Measurements from ENCODE around the gene TDRKH. TPM values are rescaled to one million over a fixed set of nuclear protein-coding genes. Genes with fewer than 3 reads are reported as not detected.
"Not testable (repeated sequence)": the region's sequence is repeated elsewhere in the genome, so short reads cannot be mapped to it uniquely, and the experiment has no call there.

Gene TDRKH
- total and polyA plus RNA-seq, 7 experiments from 2014 or later, result 7.7 to 23.1 (median 17.4) TPM

DNA sequence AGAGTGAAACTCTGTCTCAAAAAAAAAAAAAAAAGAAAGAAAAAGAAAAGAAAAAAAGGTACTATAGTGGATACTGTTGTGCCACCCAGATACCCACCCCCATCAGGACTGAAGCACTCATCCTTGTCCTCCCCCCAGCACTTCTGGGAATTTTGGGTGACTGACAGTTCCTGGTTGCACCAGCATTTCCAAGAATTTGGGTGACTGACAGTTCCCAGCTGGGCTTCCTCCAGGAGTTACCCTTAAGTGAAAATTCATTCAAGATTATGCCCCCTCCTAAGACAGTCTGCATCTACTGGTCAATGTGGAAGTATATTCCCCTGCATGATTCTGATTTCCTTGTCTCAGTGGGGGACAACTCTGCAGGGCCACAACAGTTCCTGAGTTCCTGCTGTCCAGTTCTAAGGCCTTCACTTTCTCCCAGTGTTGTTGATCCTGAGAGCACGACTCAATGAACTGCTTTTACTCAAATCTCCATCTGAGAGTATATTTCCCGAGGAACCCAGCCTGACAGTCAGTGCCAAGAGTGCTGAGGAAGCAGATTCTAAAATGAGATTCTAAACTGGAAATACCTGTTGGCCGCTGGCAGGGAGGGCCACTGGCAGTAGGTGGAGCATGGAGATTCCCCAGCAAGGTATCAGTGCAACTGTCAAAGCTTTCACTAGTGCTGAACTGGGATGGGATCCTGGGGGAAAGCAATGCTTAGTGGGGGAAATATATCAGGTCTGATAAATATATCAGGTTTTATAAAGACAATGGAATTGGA is 50.5 kb downstream of the TDRKH start:
- DNase-seq (no peak), ATAC-seq (no peak)
- Mint-ChIP-seq H3K4me1 (peaks cover 0 to 10% (median 0%) of the 10 kb centered on the region in 7 donors), H3K36me3 (peaks cover 0 to 6% (median 6%) of the 10 kb centered on the region in 5 donors), H3K4me3 (no peak overlapping the region), H3K27me3 (peaks cover 0 to 25% (median 0%) of the 10 kb centered on the region in 5 donors), H3K27ac (no peak overlapping the region), H3K9me3 (peaks cover 0 to 23% (median 11%) of the 10 kb centered on the region in 11 donors)
- no peaks in the 10 kb centered on the region for H3K4me1 ChIP-seq (ENCODE audit: control insufficient read depth in 2 of 2, insufficient read depth in 2 of 2, low read length in 2 of 2)
- H3K27me3 ChIP-seq (ENCODE audit: control insufficient read depth in 2 of 2, insufficient read depth in 2 of 2, low read length in 2 of 2), result no peaks in the 10 kb centered on the region
- ChIA-PET POLR2A (no interaction called here), CTCF (no interaction called here)
- H3K4me3 ChIP-seq (ENCODE audit: low read length), result no peak overlapping the region
- peaks cover 0 to 12% (median 9%) of the 10 kb centered on the region in 3 experiments for H3K9me3 ChIP-seq (ENCODE audit: control insufficient read depth in 2 of 3, low read length in 3 of 3)
- intact Hi-C loops (cut with micrococcal nuclease), result no loop called here
- H3K27ac ChIP-seq (ENCODE audit: low read depth, low read length), result no peak overlapping the region
- H3K36me3 ChIP-seq (ENCODE audit: control insufficient read depth in 2 of 3, insufficient read depth in 3 of 3, low read length in 3 of 3), result no peaks in the 10 kb centered on the region

DNA sequence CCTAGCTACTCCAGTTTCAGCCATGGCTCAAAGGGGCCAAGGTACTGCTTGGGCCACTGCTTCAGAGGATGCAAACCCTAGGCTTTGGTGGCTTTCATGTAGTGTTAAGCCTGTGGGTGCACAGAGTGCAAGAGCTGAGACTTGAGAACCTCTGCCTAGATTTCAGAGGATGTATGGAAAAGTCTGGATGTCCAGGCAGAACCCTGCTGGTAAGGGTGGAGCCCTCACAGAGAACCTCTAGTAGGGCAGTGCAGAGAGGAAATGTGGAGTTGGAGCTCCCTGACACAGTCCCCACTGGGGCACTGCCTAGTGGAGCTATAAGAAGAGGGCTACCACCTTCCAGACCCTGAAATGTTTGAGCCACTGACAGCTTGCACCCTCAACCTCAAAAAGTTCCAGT is 52.8 kb downstream of the TDRKH start:
- Histone ChIP-seq H3K9me3 (ENCODE audit: control insufficient read depth in 2 of 3, low read length in 3 of 3) (peaks cover 0 to 12% (median 9%) of the 10 kb centered on the region in 3 experiments), H3K27ac (ENCODE audit: low read depth, low read length) (no peak overlapping the region), H3K4me3 (ENCODE audit: low read length) (no peak overlapping the region), H3K4me1 (ENCODE audit: control insufficient read depth in 2 of 2, insufficient read depth in 2 of 2, low read length in 2 of 2) (no peaks in the 10 kb centered on the region), H3K27me3 (ENCODE audit: control insufficient read depth in 2 of 2, insufficient read depth in 2 of 2, low read length in 2 of 2) (no peaks in the 10 kb centered on the region), H3K36me3 (ENCODE audit: control insufficient read depth in 2 of 3, insufficient read depth in 3 of 3, low read length in 3 of 3) (no peaks in the 10 kb centered on the region)
- DNase-seq (no peak), ATAC-seq (no peak)
- H3K4me1 Mint-ChIP-seq, result peaks cover 0 to 10% (median 0%) of the 10 kb centered on the region in 7 donors
- peaks cover 0 to 14% (median 3%) of the 10 kb centered on the region in 5 donors for H3K27me3 Mint-ChIP-seq
- peaks cover 0 to 23% (median 11%) of the 10 kb centered on the region in 11 donors for H3K9me3 Mint-ChIP-seq
- no peak overlapping the region for H3K4me3 Mint-ChIP-seq
- intact Hi-C loops (cut with micrococcal nuclease), result no loop called here
- CTCF ChIA-PET, result interaction anchor here (1.4 kb wide), 1 partner anchor 9 kb away, joined by 3 read pairs; no protein-coding TSS in a partner anchor
- POLR2A ChIA-PET, result no interaction called here
- H3K27ac Mint-ChIP-seq, result no peak overlapping the region
- H3K36me3 Mint-ChIP-seq, result peaks cover 0 to 6% (median 6%) of the 10 kb centered on the region in 5 donors

DNA sequence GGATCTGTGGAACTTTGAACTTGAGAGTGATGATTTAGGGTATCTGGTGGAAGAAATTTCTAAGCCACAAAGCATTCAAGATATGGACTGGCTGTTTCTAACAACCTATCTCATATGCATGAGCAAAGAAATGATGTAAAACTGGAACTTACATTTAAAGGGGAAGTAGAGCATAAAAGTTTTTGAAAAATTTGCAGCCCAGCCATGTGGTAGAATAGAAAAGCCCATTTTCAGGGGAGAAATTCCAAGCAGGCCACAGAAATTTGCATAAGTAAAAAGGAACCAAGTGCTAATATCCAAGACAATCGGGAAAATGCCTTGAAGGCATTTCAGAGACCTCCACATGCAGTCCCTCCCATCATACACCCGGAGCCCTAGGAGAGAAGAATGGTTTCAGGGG is 53.3 kb downstream of the TDRKH start:
- Mint-ChIP-seq H3K4me3 (no peak overlapping the region), H3K4me1 (peaks cover 0 to 10% (median 0%) of the 10 kb centered on the region in 7 donors), H3K27ac (peak overlapping the region in 1 of 9 donors; percentile 0), H3K36me3 (peaks cover 0 to 6% (median 6%) of the 10 kb centered on the region in 5 donors), H3K27me3 (peaks cover 0 to 17% (median 6%) of the 10 kb centered on the region in 5 donors), H3K9me3 (peaks cover 0 to 23% (median 11%) of the 10 kb centered on the region in 11 donors)
- Histone ChIP-seq H3K36me3 (ENCODE audit: control insufficient read depth in 2 of 3, insufficient read depth in 3 of 3, low read length in 3 of 3) (no peaks in the 10 kb centered on the region), H3K9me3 (ENCODE audit: control insufficient read depth in 2 of 3, low read length in 3 of 3) (peaks cover 0 to 12% (median 9%) of the 10 kb centered on the region in 3 experiments), H3K27me3 (ENCODE audit: control insufficient read depth in 2 of 2, insufficient read depth in 2 of 2, low read length in 2 of 2) (no peaks in the 10 kb centered on the region), H3K4me3 (ENCODE audit: low read length) (no peak overlapping the region), H3K27ac (ENCODE audit: low read depth, low read length) (no peak overlapping the region), H3K4me1 (ENCODE audit: control insufficient read depth in 2 of 2, insufficient read depth in 2 of 2, low read length in 2 of 2) (no peaks in the 10 kb centered on the region)
- ATAC-seq (no peak), DNase-seq (no peak)
- intact Hi-C loops (cut with micrococcal nuclease), result no loop called here
- ChIA-PET POLR2A (no interaction called here), CTCF (interaction anchor here (1.4 kb wide), 1 partner anchor 10 kb away, joined by 3 read pairs; no protein-coding TSS in a partner anchor)

DNA sequence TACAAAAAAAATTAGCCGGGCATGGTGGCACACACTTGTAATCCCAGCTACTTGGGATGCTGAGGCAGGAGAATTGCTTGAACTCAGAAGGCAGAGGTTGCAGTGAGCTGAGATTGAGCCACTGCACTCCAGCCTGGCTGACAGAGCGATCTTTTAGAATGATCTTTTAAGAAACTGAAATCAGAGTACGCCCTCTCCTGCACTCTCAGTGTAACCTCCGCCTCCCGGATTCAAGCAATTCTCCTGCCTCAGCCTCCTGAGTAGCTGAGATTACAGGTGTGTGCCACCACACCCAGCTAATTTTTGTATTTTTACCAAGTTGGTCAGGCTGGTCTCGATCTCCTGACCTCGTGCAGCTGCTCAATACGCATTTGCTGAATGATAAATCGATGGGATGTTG is 56.3 kb downstream of the TDRKH start:
- ATAC-seq; POLR2A ChIA-PET; H3K27ac ChIP-seq (ENCODE audit: low read depth, low read length); H3K4me3 ChIP-seq (ENCODE audit: low read length); intact Hi-C loops (cut with micrococcal nuclease); H3K27me3 ChIP-seq (ENCODE audit: control insufficient read depth in 2 of 2, insufficient read depth in 2 of 2, low read length in 2 of 2); DNase-seq; H3K27ac Mint-ChIP-seq; H3K4me1 ChIP-seq (ENCODE audit: control insufficient read depth in 2 of 2, insufficient read depth in 2 of 2, low read length in 2 of 2); H3K4me1 Mint-ChIP-seq; H3K36me3 ChIP-seq (ENCODE audit: control insufficient read depth in 2 of 3, insufficient read depth in 3 of 3, low read length in 3 of 3): not testable (repeated sequence)
- peaks cover 0 to 23% (median 11%) of the 10 kb centered on the region in 11 donors for H3K9me3 Mint-ChIP-seq
- H3K9me3 ChIP-seq (ENCODE audit: control insufficient read depth in 2 of 3, low read length in 3 of 3), result peaks cover 0 to 12% (median 9%) of the 10 kb centered on the region in 3 experiments
- H3K27me3 Mint-ChIP-seq, result peaks cover 16 to 37% (median 18%) of the 10 kb centered on the region in 5 donors
- peaks cover 0 to 12% (median 6%) of the 10 kb centered on the region in 5 donors for H3K36me3 Mint-ChIP-seq
- CTCF ChIA-PET, result interaction anchor here (0.8 to 3.2 kb wide), 10 partner anchors 13 to 290 kb away, joined by 3 to 22 read pairs (median 4); partner anchors contain the start of gene RIIAD1
- peak overlapping the region in 1 of 10 donors; percentile 16 for H3K4me3 Mint-ChIP-seq

DNA sequence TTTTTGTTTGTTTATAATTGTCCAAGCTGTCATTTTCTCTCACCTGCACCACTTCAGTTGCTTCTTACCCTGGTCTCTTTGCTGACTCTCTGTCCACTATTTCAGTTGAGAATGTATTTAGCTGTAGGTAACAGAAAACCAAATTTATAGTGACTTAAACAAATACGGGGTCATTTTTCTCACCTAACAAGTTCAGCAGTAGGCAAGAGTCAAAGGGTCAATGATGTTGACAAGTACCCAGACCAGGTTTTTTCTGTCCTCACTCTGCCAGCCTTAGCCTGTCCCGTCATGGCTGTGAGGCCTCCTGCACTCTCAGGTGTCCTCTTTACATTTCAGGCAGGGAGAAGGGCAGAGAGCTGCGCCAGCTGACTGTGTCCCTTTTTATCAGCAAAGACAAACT is 57.2 kb downstream of the TDRKH start:
- Mint-ChIP-seq H3K9me3 (peaks cover 0 to 18% (median 8%) of the 10 kb centered on the region in 11 donors), H3K4me3 (no peak overlapping the region), H3K36me3 (peaks cover 0 to 12% (median 5%) of the 10 kb centered on the region in 5 donors), H3K27me3 (peaks cover 22 to 41% (median 24%) of the 10 kb centered on the region in 5 donors), H3K4me1 (peaks cover 0 to 4% (median 0%) of the 10 kb centered on the region in 7 donors), H3K27ac (no peak overlapping the region)
- intact Hi-C loops (cut with micrococcal nuclease), result no loop called here
- ATAC-seq (no peak), DNase-seq (no peak)
- POLR2A ChIA-PET, result no interaction called here
- Histone ChIP-seq H3K27ac (ENCODE audit: low read depth, low read length) (no peak overlapping the region), H3K4me1 (ENCODE audit: control insufficient read depth in 2 of 2, insufficient read depth in 2 of 2, low read length in 2 of 2) (no peaks in the 10 kb centered on the region), H3K27me3 (ENCODE audit: control insufficient read depth in 2 of 2, insufficient read depth in 2 of 2, low read length in 2 of 2) (no peaks in the 10 kb centered on the region), H3K36me3 (ENCODE audit: control insufficient read depth in 2 of 3, insufficient read depth in 3 of 3, low read length in 3 of 3) (no peaks in the 10 kb centered on the region), H3K9me3 (ENCODE audit: control insufficient read depth in 2 of 3, low read length in 3 of 3) (peaks cover 0 to 11% (median 9%) of the 10 kb centered on the region in 3 experiments), H3K4me3 (ENCODE audit: low read length) (no peak overlapping the region)
- CTCF ChIA-PET, result interaction anchor here (0.5 to 3.2 kb wide), 3 partner anchors 139 to 210 kb away, joined by 3 to 22 read pairs (median 3); no protein-coding TSS in a partner anchor

DNA sequence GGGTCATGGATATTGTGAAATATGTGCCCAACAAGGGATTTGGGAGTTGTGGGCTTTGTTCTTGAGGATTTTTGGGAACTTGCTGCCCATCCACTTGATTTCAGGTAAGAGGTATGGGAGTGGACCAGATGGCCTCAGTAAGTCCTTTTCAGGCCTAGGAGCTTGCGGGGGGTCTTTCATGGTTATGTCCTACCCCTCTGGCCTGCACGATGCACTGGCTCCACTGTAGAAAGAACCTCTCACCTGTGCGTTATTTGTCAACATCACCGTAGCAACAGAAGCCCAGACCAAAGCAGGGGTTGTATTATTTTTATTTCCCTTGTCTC is 60.4 kb downstream of the TDRKH start:
- no peak for ATAC-seq
- H3K27ac ChIP-seq (ENCODE audit: low read depth, low read length), result no peak overlapping the region
- H3K9me3 ChIP-seq (ENCODE audit: control insufficient read depth in 2 of 3, low read length in 3 of 3), result no peaks in the 10 kb centered on the region
- no peak for DNase-seq
- no peaks in the 10 kb centered on the region for H3K36me3 ChIP-seq (ENCODE audit: control insufficient read depth in 2 of 3, insufficient read depth in 3 of 3, low read length in 3 of 3)
- ChIA-PET POLR2A (no interaction called here), CTCF (interaction anchor here (1.3 kb wide), 1 partner anchor 136 kb away, joined by 6 read pairs; no protein-coding TSS in a partner anchor)
- Mint-ChIP-seq H3K4me1 (peaks cover 0 to 1% (median 0%) of the 10 kb centered on the region in 7 donors), H3K9me3 (no peaks in the 10 kb centered on the region), H3K27me3 (peaks cover 45 to 67% (median 48%) of the 10 kb centered on the region in 5 donors), H3K27ac (no peak overlapping the region), H3K36me3 (peaks cover 0 to 6% (median 0%) of the 10 kb centered on the region in 5 donors), H3K4me3 (no peak overlapping the region)
- peaks cover 0 to 4% of the 10 kb centered on the region in 2 donors for H3K27me3 ChIP-seq (ENCODE audit: control insufficient read depth in 2 of 2, insufficient read depth in 2 of 2, low read length in 2 of 2)
- intact Hi-C loops (cut with micrococcal nuclease), result no loop called here
- no peak overlapping the region for H3K4me3 ChIP-seq (ENCODE audit: low read length)
- no peaks in the 10 kb centered on the region for H3K4me1 ChIP-seq (ENCODE audit: control insufficient read depth in 2 of 2, insufficient read depth in 2 of 2, low read length in 2 of 2)

Data from naive thymus-derived CD4-positive, alpha-beta T cell (primary cell).